PC-9 (cell line): ENCODE data around the gene GIGYF1. TPM values are rescaled to one million over a fixed set of nuclear protein-coding genes. Genes with fewer than 3 reads are reported as not detected.

Experiments used
- BruUV-seq: library from RNA; stranded (reverse); fragments of 400-500 nt; replicated peaks from 2 replicates; lab custom pipeline; 2021; lab: Mats Ljungman, UMichigan
- CTCF ChIA-PET: fragments of 300-600 bp; sonication (Branson Sonifier 250); formaldehyde crosslinking; loops from one replicate; lab custom pipeline; 2022; ENCODE audit warnings: antibody characterized with exemption; lab: Charles Lee
- POLR2A ChIA-PET: fragments of 300-600 bp; sonication (Branson Sonifier 250); formaldehyde crosslinking; loops from one replicate; lab custom pipeline; 2022; ENCODE audit warnings: antibody characterized with exemption; ENCODE audit not compliant: unreplicated experiment; lab: Charles Lee
- DNase-seq, 2 experiments: peaks; one replicate each; pipeline versions ENCODE4 v3.0.0 to v3.0.0-alpha.2; 2015 to 2022; ENCODE audit warnings: mixed read lengths in 1 of 2
- H2AFZ ChIP-seq: fragments of 200-600 bp; sonication (generic); 2 replicates; pipeline ENCODE4 v1.8.1; 2017; ENCODE audit warnings: antibody characterized with exemption
- H3F3A ChIP-seq: fragments of 200-600 bp; sonication (generic); 2 replicates; pipeline ENCODE4 v1.8.1; 2017; ENCODE audit warnings: antibody characterized with exemption, mild to moderate bottlenecking, low read depth; ENCODE audit not compliant: insufficient read depth
- H3K27ac ChIP-seq: fragments of 200-600 bp; sonication (generic); 2 replicates; pipeline ENCODE4 v1.6.1; 2016; ENCODE audit warnings: mixed run types
- H3K27me3 ChIP-seq: fragments of 200-600 bp; sonication (generic); 2 replicates; pipeline ENCODE4 v1.6.1; 2016; ENCODE audit warnings: low read depth, mixed run types; ENCODE audit not compliant: insufficient read depth
- H3K36me3 ChIP-seq: fragments of 200-600 bp; sonication (generic); 2 replicates; pipeline ENCODE4 v1.6.1; 2016; ENCODE audit warnings: low read depth, mixed run types
- H3K4me1 ChIP-seq: fragments of 200-600 bp; sonication (generic); replicated peaks from 2 replicates; pipeline ENCODE4 v1.6.1; 2016; ENCODE audit warnings: mixed run types; ENCODE audit not compliant: insufficient read depth
- H3K4me2 ChIP-seq: fragments of 200-600 bp; sonication (generic); 2 replicates; pipeline ENCODE4 v1.6.1; 2017; ENCODE audit warnings: mixed run types
- H3K4me3 ChIP-seq: fragments of 200-600 bp; sonication (generic); 2 replicates; pipeline ENCODE4 v1.6.1; 2016; ENCODE audit warnings: mixed run types
- H3K79me2 ChIP-seq: fragments of 200-600 bp; sonication (generic); 2 replicates; pipeline ENCODE4 v1.6.1; 2017; ENCODE audit warnings: low read depth, mixed run types
- H3K9me2 ChIP-seq: fragments of 200-600 bp; sonication (generic); 2 replicates; pipeline ENCODE4 v1.8.1; 2017; ENCODE audit warnings: mild to moderate bottlenecking; ENCODE audit not compliant: insufficient read depth
- H3K9me3 ChIP-seq: fragments of 200-600 bp; sonication (generic); 2 replicates; pipeline ENCODE4 v1.8.1; 2016; ENCODE audit warnings: low read depth; ENCODE audit not compliant: insufficient read depth
- H4K20me1 ChIP-seq: fragments of 200-600 bp; sonication (generic); 2 replicates; pipeline ENCODE4 v1.8.1; 2017; ENCODE audit not compliant: insufficient read depth
- CTCF ChIP-seq: fragments of 200-600 bp; sonication (generic); conservative IDR thresholded peaks from 2 replicates; pipeline ENCODE4 v1.6.1; 2017; ENCODE audit warnings: mixed run types, antibody characterized with exemption, mild to moderate bottlenecking, moderate library complexity
- EZH2 ChIP-seq: fragments of 200-600 bp; sonication (generic); IDR thresholded peaks from 2 replicates; pipeline ENCODE4 v1.8.0; 2017; ENCODE audit warnings: antibody characterized with exemption, low read depth
- intact Hi-C: fragments of 100-400 bp; cut with micrococcal nuclease; formaldehyde crosslinking; loops from one replicate; pipeline ENCODE4 v1.10.0; 2022; ENCODE audit not compliant: unreplicated experiment
- total RNA-seq: library from RNA; stranded (reverse); gene quantifications from 2 replicates; pipeline ENCODE4 v1.2.3, GENCODE V29; 2021

The GIGYF1 gene
- total RNA-seq, 1 experiment from 2014 or later = 55.1 TPM

- ChIA-PET CTCF (interaction anchor here (0.6 to 0.7 kb wide), 2 partner anchors 220 to 234 kb away, joined by 3 to 5 read pairs; no protein-coding TSS in a partner anchor), POLR2A (no interaction called here)
- H3K27me3 ChIP-seq = no peaks in the 10 kb centered on the region
- DNase-seq = no peak
- no peak overlapping the region for H3K4me2 ChIP-seq
- no peaks in the 10 kb centered on the region for H4K20me1 ChIP-seq
- no peak overlapping the region for H3K4me3 ChIP-seq
- H3K36me3 ChIP-seq = no peaks in the 10 kb centered on the region
- no peak overlapping the region for H2AFZ ChIP-seq
- H3K4me1 ChIP-seq = peaks cover 12% of the 10 kb centered on the region; the same call in 1 of the 2 replicates
- no TSS peak for BruUV-seq
- H3K27ac ChIP-seq = no peak overlapping the region
- peaks cover 14% of the 10 kb centered on the region; the same call in 1 of the 2 replicates for H3F3A ChIP-seq
- peaks cover 22% of the 10 kb centered on the region for H3K79me2 ChIP-seq
- intact Hi-C loops = loop anchor here (5.0 kb wide), 3 partner anchors 94 to 349 kb away; partner anchors contain the start of gene TRIP6
- H3K9me2 ChIP-seq = no peaks in the 10 kb centered on the region
- no peaks in the 10 kb centered on the region for H3K9me3 ChIP-seq
- no peak for TF ChIP-seq CTCF
Measured at GRCh38 chr7:100708395-100708794, 14.3 kb upstream of the GIGYF1 start.

GRCh38 chr7:100706672-100707311 lies 12.7 kb upstream of the GIGYF1 start:
- 0 out of 2 replicates have a peak overlapping the region, but pooled peaks have one; percentile 6 for H3K27ac ChIP-seq
- no TSS peak for BruUV-seq
- no peaks in the 10 kb centered on the region for H3K9me2 ChIP-seq
- TF ChIP-seq CTCF = no peak
- no peak for TF ChIP-seq EZH2
- no peaks in the 10 kb centered on the region for H3K9me3 ChIP-seq
- intact Hi-C loops = loop anchor here (1.0 to 5.0 kb wide), 4 partner anchors 19 to 351 kb away; partner anchors contain the start of gene TRIP6
- no peak for DNase-seq
- H3K79me2 ChIP-seq = peaks cover 22% of the 10 kb centered on the region
- peaks cover 12% of the 10 kb centered on the region; the same call in 1 of the 2 replicates for H3K4me1 ChIP-seq
- H3K27me3 ChIP-seq = no peaks in the 10 kb centered on the region
- peak overlapping the region; percentile 86 for H3K4me3 ChIP-seq
- H3F3A ChIP-seq = peaks cover 14% of the 10 kb centered on the region; the same call in 1 of the 2 replicates
- no peaks in the 10 kb centered on the region for H3K36me3 ChIP-seq
- H3K4me2 ChIP-seq = peak overlapping the region; percentile 79
- ChIA-PET POLR2A (interaction anchor here (0.6 to 1.5 kb wide), 3 partner anchors 10 to 145 kb away, joined by 6 to 9 read pairs (median 8); partner anchors contain the start of gene FBXO24), CTCF (interaction anchor here (0.6 kb wide), 1 partner anchor 19 kb away, joined by 3 read pairs; no protein-coding TSS in a partner anchor)
- H4K20me1 ChIP-seq = no peaks in the 10 kb centered on the region
- peak overlapping the region; percentile 96 for H2AFZ ChIP-seq

GRCh38 chr7:100705753-100706671 lies 12.0 kb upstream of the GIGYF1 start, which contains the start of gene POP7:
POP7 (plus strand) TSS chr7:100706121; CDS start chr7:100706831, 710 bp downstream.
- peak within 1 kb of the TSS; percentile 86 for H3K4me3 ChIP-seq
- CTCF ChIA-PET = interaction anchor here (0.5 to 2.0 kb wide), 25 partner anchors 8 to 538 kb away, joined by 3 to 25 read pairs (median 6); partner anchors contain the start of genes EPHB4, FBXO24, FIS1 and LRCH4
- POLR2A ChIA-PET = interaction anchor here (0.5 to 1.5 kb wide), 24 partner anchors 8 to 787 kb away, joined by 3 to 29 read pairs (median 5); partner anchors contain the start of genes EPHB4, FBXO24, MEPCE and MOSPD3
- intact Hi-C loops = loop anchor here (1.0 to 5.0 kb wide), 8 partner anchors 19 to 371 kb away; partner anchors contain the start of genes SLC12A9, TRIP6 and UFSP1
- H3K27me3 ChIP-seq = no peaks in the 10 kb centered on the region
- H3K9me2 ChIP-seq = no peaks in the 10 kb centered on the region
- peaks cover 12% of the 10 kb centered on the region; the same call in 1 of the 2 replicates for H3K4me1 ChIP-seq
- TSS peak; percentile 79 for BruUV-seq
- peaks cover 22% of the 10 kb centered on the region for H3K79me2 ChIP-seq
- no peak for TF ChIP-seq EZH2
- TF ChIP-seq CTCF = no peak
- peaks cover 14% of the 10 kb centered on the region; the same call in 1 of the 2 replicates for H3F3A ChIP-seq
- no peaks in the 10 kb centered on the region for H4K20me1 ChIP-seq
- peak; percentile 91 to 99 for DNase-seq
- H2AFZ ChIP-seq = peak within 1 kb of the TSS; percentile 96
- no peaks in the 10 kb centered on the region for H3K36me3 ChIP-seq
- no peaks in the 10 kb centered on the region for H3K9me3 ChIP-seq
- peak within 1 kb of the TSS; percentile 43 for H3K27ac ChIP-seq
- peak within 1 kb of the TSS; percentile 79 for H3K4me2 ChIP-seq
